ENCODE data around the gene PLEK.

GRCh38 chr2:68418419-68418818 lies 53.3 kb downstream of the PLEK start:
- TF ChIP-seq ZNF331 (CRISPR knock-in tag; IDR thresholded peaks at IDR 0.05) (no peak), ZNF292 (CRISPR knock-in tag; IDR thresholded peaks at IDR 0.05; ENCODE audit: borderline replicate concordance, low read depth) (no peak), CREM (IDR thresholded peaks at IDR 0.05) (no peak), CREM (CRISPR knock-in tag; IDR thresholded peaks at IDR 0.05) (no peak), ZNF777 (CRISPR knock-in tag; IDR thresholded peaks at IDR 0.05) (no peak), REST (IDR thresholded peaks at IDR 0.05; ENCODE audit: borderline replicate concordance in 1 of 2, low read depth in 1 of 2, low read length in 2 of 2) (no peak), PBX3 (CRISPR knock-in tag; IDR thresholded peaks at IDR 0.05; ENCODE audit: borderline replicate concordance) (no peak)

Data from HepG2 (cell line).